UCSD-AML1 (cell line): Measurements from ENCODE around the gene VSTM1.
"Not testable (repeated sequence)": the region's sequence is repeated elsewhere in the genome, so short reads cannot be mapped to it uniquely, and the experiment has no call there.

Experiments
- DNase-seq: peaks from one replicate; lab custom pipeline; 2025; ENCODE audit not compliant: unreplicated experiment; lab: John Stamatoyannopoulos, UW

VSTM1 gene, protein sequence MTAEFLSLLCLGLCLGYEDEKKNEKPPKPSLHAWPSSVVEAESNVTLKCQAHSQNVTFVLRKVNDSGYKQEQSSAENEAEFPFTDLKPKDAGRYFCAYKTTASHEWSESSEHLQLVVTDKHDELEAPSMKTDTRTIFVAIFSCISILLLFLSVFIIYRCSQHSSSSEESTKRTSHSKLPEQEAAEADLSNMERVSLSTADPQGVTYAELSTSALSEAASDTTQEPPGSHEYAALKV

DNA sequence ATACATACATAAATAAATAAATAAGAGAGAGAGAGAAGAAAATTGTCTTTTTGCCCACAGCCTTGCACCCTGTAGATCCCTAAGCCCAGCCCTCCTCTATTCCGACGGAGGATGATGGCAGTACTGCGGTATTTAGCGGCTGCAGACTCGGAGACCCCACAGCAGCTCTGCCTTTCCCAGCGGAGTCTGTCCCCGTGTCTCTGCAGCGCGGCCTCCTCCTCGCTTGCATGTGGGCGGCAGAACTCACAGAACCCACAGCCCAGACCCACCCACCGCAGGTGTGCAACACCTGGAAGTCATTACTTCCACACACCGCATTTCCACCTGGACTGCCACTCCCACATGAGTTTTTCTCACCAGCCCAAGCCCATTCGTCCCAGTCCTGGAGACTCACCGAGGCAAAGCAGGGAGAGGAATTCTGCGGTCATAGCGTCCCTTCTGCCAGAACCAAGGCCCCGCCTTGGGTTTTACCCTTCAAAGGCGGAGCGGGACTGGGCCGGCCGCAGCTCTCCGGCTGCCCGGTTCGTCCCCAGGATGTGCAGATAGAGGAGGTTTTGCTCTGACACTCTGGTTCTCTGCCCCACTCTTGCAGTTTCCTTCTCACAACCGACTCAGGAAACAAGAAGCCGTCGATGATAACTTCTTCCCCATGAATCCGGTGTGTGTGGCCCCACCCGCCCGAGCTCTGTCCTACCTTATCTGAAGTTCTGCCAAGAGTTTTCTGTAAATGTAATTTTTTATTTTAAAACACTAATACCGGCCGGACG is at the start of gene VSTM1:
Gene VSTM1, minus strand, starts transcription at position 548 of the 767 bp plus-strand sequence. Its CDS starts 120 bp downstream, at position 428.
- DNase-seq = peak; percentile 45

GRCh38 chr19:54109651-54110050 is 46.0 kb upstream of the VSTM1 start:
- no peak for DNase-seq

GRCh38 chr19:54108496-54108895 is 44.8 kb upstream of the VSTM1 start:
- DNase-seq = no peak

GRCh38 chr19:54107876-54108490 is 44.3 kb upstream of the VSTM1 start:
- no peak for DNase-seq

DNA sequence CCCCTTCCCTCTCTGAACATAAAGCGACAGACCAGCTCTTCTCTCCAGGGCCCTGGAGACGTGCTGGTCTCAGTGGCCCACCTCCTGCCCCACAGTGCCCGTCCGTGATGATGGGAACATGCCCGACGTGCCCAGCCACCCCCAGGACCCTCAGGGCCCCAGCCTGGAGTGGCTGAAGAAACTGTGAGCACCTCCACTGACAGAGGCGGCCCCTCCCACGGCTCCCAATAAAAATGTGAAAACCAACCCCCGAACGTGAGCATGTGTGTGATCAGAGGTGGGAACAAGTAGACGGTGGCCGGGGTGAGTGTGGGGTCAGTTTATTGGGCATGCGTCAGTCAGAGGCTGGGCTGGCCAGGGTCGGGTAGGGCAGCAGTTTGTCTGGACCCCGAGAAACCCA is 43.0 kb upstream of the VSTM1 start:
- no peak for DNase-seq

- no peak for DNase-seq
Observed at GRCh38 chr19:54105796-54106195, 42.1 kb upstream of the VSTM1 start.

- DNase-seq = no peak
Observed at GRCh38 chr19:54104998-54105715, 41.5 kb upstream of the VSTM1 start.

DNA sequence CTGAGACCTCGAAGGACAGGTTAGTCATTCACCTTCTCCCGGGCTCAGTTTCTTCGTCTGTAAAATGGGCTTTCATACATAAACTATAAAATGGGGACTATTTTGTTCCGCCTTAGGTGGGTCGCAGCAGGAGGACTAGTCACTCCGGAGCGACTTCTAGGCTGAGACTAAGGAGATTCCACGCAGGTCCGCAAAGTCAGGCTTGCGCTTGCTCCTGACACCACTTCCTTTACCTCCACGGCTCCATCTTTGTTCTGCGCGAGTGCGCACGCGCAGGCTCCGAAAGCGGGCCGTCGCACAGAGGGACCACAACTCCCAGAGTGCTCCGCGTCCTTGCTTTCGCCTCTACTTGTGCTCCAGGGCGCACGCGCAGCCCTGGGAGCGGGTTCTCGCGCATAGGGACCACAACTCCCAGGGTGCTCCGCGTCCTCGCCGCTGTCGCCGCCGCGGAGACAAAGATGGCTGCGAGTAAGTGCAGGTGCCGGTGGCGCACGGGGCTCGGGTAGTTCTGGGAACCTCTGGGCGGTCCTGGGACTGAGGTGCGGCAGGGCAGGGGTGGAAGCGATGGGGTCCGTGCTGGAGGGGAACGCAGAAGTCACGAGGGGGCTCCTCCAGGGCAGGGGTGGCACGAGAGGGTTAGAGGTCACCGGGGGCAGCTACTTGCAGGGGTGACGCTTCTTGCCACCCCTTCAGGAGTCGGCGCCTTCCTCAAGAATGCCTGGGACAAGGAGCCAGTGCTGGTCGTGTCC is 38.9 kb upstream of the VSTM1 start, which contains the start of gene NDUFA3:
Gene NDUFA3, plus strand, starts transcription at position 435 of the 749 bp plus-strand sequence. Its CDS starts 24 bp downstream, at position 459.
- peak; percentile 99 for DNase-seq

GRCh38 chr19:54100561-54100960 is 36.9 kb upstream of the VSTM1 start, which contains the start of gene OSCAR:
Gene OSCAR (minus strand): TSS chr19:54100803. CDS start chr19:54100792, 11 bp downstream.
- DNase-seq = peak; percentile 71

- DNase-seq = not testable (repeated sequence)
Observed at GRCh38 chr19:54099903-54100255, 36.2 kb upstream of the VSTM1 start.

GRCh38 chr19:54099190-54099902 is 35.6 kb upstream of the VSTM1 start:
- no peak for DNase-seq

DNA sequence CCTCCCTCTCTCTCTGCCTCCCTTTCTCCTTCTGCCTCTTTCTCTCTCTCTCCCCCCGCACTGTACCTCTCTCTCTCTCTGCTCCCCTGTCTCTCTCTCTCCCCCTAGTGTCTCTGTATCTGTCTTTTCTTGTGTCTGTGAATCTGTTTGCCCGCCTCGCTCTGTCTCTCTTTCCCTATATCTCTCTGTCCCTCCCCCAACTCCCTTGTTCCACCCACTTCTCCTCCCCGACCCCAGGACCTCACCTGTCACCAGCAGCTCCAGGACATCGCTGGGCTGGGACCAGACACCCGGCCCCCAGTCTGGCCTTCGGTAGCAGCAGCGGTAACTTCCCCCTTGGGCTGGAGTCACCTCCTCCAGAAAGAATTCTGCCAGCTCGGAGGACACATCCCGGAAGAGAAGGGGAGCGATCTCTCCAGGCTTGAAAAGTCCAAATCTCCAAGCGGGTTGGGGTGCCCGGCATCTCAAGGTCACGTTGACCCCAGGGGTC is 33.0 kb upstream of the VSTM1 start:
- DNase-seq = peak; percentile 19

DNA sequence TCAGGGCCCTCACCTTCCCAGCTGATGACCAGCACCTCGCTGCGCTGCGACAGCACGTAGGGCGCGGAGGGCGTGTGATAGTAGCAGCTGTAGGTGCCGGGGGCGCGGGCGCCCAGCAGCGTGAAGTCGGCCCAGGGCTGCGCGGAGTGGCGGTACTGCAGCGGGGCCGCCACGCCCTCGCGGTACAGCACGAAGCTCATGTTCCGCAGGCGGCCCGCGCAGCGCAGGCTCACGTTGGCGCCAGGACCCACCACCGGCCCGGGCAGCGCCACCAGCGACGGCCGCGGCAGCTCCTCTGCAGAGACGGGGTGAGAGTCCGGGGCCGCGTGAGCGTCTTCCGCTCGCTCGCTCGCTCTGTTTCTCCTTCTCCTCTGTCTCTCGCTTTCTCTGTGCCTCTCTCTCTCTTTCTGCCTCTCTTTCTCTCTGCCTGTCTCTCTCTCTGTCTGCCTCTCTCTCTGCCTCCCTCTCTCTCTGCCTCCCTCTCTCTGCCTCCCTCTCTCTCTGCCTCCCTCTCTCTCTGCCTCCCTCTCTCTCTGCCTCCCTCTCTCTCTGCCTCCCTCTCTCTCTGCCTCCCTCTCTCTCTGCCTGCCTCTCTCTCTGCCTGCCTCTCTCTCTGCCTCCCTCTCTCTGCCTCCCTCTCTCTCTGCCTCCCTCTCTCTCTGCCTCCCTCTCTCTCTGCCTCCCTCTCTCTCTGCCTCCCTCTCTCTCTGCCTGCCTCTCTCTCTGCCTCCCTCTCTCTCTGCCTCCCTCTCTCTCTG is 32.3 kb upstream of the VSTM1 start:
- DNase-seq = not testable (repeated sequence)

GRCh38 chr19:54095136-54095858 is 31.6 kb upstream of the VSTM1 start:
- no peak for DNase-seq

DNA sequence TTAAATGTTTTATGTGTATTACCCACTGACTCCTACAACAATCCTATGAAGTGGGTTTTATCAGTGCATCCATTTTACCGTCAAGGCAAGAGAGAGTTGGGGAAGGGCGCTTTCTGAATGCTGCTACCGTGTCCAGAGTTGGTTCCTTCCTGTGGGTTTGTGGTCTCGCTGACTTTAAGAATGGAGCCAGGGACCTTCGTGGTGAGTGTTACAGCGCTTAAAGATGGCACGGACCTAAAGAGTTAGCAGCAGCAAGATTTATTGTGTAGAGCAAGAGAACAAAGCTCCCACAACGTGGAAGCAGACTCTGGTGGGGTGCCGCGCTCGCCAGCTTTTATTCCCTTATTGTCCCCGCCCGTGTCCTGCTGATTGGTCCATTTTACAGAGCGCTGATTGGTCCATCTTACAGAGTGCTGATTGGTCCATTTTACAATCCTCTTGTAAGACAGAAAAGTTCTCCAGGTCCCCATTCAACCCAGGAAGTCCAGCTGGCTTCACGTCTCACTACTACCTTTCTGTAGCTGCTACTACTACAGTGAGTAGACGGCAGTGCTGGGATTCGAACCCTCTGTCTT is 30.8 kb upstream of the VSTM1 start:
- peak; percentile 38 for DNase-seq

GRCh38 chr19:54084410-54084809 is 20.7 kb upstream of the VSTM1 start:
- no peak for DNase-seq

GRCh38 chr19:54081032-54081431 is 17.3 kb upstream of the VSTM1 start, which contains the start of gene TARM1:
Gene TARM1 (minus strand): TSS chr19:54081365. CDS start chr19:54081340, 25 bp downstream.
- no peak for DNase-seq

GRCh38 chr19:54077334-54077733 is 13.6 kb upstream of the VSTM1 start:
- no peak for DNase-seq
